Mesodermal cell (in vitro differentiated cells): ENCODE measurements around the gene PCK2.

Experiments
- H3K27ac ChIP-seq: 2 replicates; pipeline ENCODE4 v1.7.0; 2013; ENCODE audit warnings: mild to moderate bottlenecking, low read depth, low read length, moderate library complexity; ENCODE audit not compliant: severe bottlenecking
- H3K36me3 ChIP-seq: 2 replicates; pipeline ENCODE4 v1.7.1; 2013; ENCODE audit warnings: mild to moderate bottlenecking, low read length, moderate library complexity; ENCODE audit not compliant: control insufficient read depth, insufficient read depth
- H3K4me1 ChIP-seq: one replicate; pipeline ENCODE4 v1.7.1; 2013; ENCODE audit warnings: mild to moderate bottlenecking, low read length; ENCODE audit not compliant: insufficient read depth, control insufficient read depth, poor library complexity, severe bottlenecking
- H3K4me3 ChIP-seq: 2 replicates; pipeline ENCODE4 v1.7.0; 2013; ENCODE audit warnings: low read length, control low read depth, mild to moderate bottlenecking; ENCODE audit not compliant: insufficient read depth, poor library complexity, severe bottlenecking; ENCODE audit errors: extremely low read depth
- H3K9me3 ChIP-seq: 2 replicates; pipeline ENCODE4 v1.7.1; 2013; ENCODE audit warnings: mild to moderate bottlenecking, low read length, moderate library complexity; ENCODE audit not compliant: control insufficient read depth
- WGBS, 2 experiments: methylation state at CpG; one replicate each; pipeline ENCODE4 v1.1.5; 2013; ENCODE audit warnings: missing lambda C conversion rate in 2 of 2; ENCODE audit not compliant: insufficient coverage in 2 of 2; 5-methylcytosine and 5-hydroxymethylcytosine counted together

PCK2 gene

GRCh38 chr14:24087004-24087403, 7.1 kb upstream of the PCK2 start:
- no peaks in the 10 kb centered on the region for H3K36me3 ChIP-seq
- H3K4me3 ChIP-seq, result no peak overlapping the region
- no peaks in the 10 kb centered on the region for H3K4me1 ChIP-seq
- WGBS, 2 experiments, result 75 to 100% methylated on average over 1 of the region's 1 CpG
- no peaks in the 10 kb centered on the region for H3K9me3 ChIP-seq
- no peak overlapping the region for H3K27ac ChIP-seq

- H3K36me3 ChIP-seq, result no peaks in the 10 kb centered on the region
- no peak overlapping the region for H3K27ac ChIP-seq
- WGBS, 2 experiments, result 100% methylated on average over 1 to 2 of the region's 2 CpGs
- no peaks in the 10 kb centered on the region for H3K9me3 ChIP-seq
- no peaks in the 10 kb centered on the region for H3K4me1 ChIP-seq
- H3K4me3 ChIP-seq, result no peak overlapping the region
Measured at GRCh38 chr14:24088095-24088494, 6.0 kb upstream of the PCK2 start.

GRCh38 chr14:24089890-24090289, 4.2 kb upstream of the PCK2 start:
- WGBS, 2 experiments, result 95 to 97% methylated on average over 3 to 5 of the region's 6 CpGs
- no peaks in the 10 kb centered on the region for H3K36me3 ChIP-seq
- no peaks in the 10 kb centered on the region for H3K9me3 ChIP-seq
- no peaks in the 10 kb centered on the region for H3K4me1 ChIP-seq
- no peak overlapping the region for H3K4me3 ChIP-seq
- no peak overlapping the region for H3K27ac ChIP-seq

GRCh38 chr14:24092110-24092504, 2.0 kb upstream of the PCK2 start:
- Histone ChIP-seq H3K36me3 (peaks cover 6% of the 10 kb centered on the region), H3K4me3 (no peak overlapping the region), H3K27ac (no peak overlapping the region), H3K4me1 (no peaks in the 10 kb centered on the region), H3K9me3 (no peaks in the 10 kb centered on the region)

- H3K4me1 ChIP-seq, result no peaks in the 10 kb centered on the region
- 90 to 100% methylated on average over 3 to 4 of the region's 4 CpGs for WGBS, 2 experiments
- no peaks in the 10 kb centered on the region for H3K9me3 ChIP-seq
- H3K4me3 ChIP-seq, result no peak overlapping the region
- H3K27ac ChIP-seq, result no peak overlapping the region
- H3K36me3 ChIP-seq, result peaks cover 6% of the 10 kb centered on the region
Measured at GRCh38 chr14:24092505-24093206, 1.5 kb upstream of the PCK2 start.

GRCh38 chr14:24093207-24093900, 757 bp upstream of the PCK2 start:
- peak overlapping the region; percentile 78 for H3K27ac ChIP-seq
- no peaks in the 10 kb centered on the region for H3K4me1 ChIP-seq
- 84 to 88% methylated on average over 18 to 19 of the region's 19 CpGs for WGBS, 2 experiments
- H3K4me3 ChIP-seq, result peak overlapping the region; percentile 72
- no peaks in the 10 kb centered on the region for H3K9me3 ChIP-seq
- peaks cover 13% of the 10 kb centered on the region for H3K36me3 ChIP-seq

- peak overlapping the region; percentile 72 for H3K4me3 ChIP-seq
- H3K36me3 ChIP-seq, result peaks cover 28% of the 10 kb centered on the region
- H3K27ac ChIP-seq, result peak overlapping the region; percentile 88
- H3K9me3 ChIP-seq, result no peaks in the 10 kb centered on the region
- no peaks in the 10 kb centered on the region for H3K4me1 ChIP-seq
- 15 to 19% methylated on average over 13 of the region's 14 CpGs for whole genome bisulfite sequencing, 2 experiments
Measured at GRCh38 chr14:24094841-24095270, 745 bp downstream of the PCK2 start.

- WGBS, 2 experiments, result 51 to 61% methylated on average over 8 to 12 of the region's 12 CpGs
- Histone ChIP-seq H3K36me3 (peaks cover 35% of the 10 kb centered on the region), H3K27ac (peak overlapping the region; percentile 88), H3K4me3 (peak overlapping the region; percentile 72), H3K4me1 (no peaks in the 10 kb centered on the region), H3K9me3 (no peaks in the 10 kb centered on the region)
Measured at GRCh38 chr14:24095271-24096068, 1.4 kb downstream of the PCK2 start.

GRCh38 chr14:24096545-24097181, 2.6 kb downstream of the PCK2 start:
- H3K4me3 ChIP-seq, result no peak overlapping the region
- H3K36me3 ChIP-seq, result peaks cover 46% of the 10 kb centered on the region
- no peak overlapping the region for H3K27ac ChIP-seq
- no peaks in the 10 kb centered on the region for H3K4me1 ChIP-seq
- H3K9me3 ChIP-seq, result no peaks in the 10 kb centered on the region
- 93 to 95% methylated on average over 6 to 8 of the region's 8 CpGs for WGBS, 2 experiments

- WGBS, 2 experiments, result 90 to 93% methylated on average over 14 to 16 of the region's 16 CpGs
- Histone ChIP-seq H3K4me1 (no peaks in the 10 kb centered on the region), H3K9me3 (no peaks in the 10 kb centered on the region), H3K27ac (no peak overlapping the region), H3K4me3 (no peak overlapping the region), H3K36me3 (peaks cover 61% of the 10 kb centered on the region)
Measured at GRCh38 chr14:24098229-24098926, 4.3 kb downstream of the PCK2 start.
